ENCODE measurements around the gene TBC1D1. TPM values are rescaled to one million over a fixed set of nuclear protein-coding genes. Genes with fewer than 3 reads are reported as not detected.

Gene TBC1D1
- total and polyA plus RNA-seq, 10 donors, result 49.3 to 142 (median 95.5) TPM

- peaks cover 0 to 18% (median 10%) of the 10 kb centered on the region in 6 donors for H3K36me3 ChIP-seq
- no peaks in the 10 kb centered on the region for H3K9me3 ChIP-seq
- peaks cover 0 to 39% (median 6%) of the 10 kb centered on the region in 6 donors for H3K4me1 ChIP-seq
- intact Hi-C loops (cut with DNase I; ENCODE audit: low total_unique reads), result no loop called here
- no peaks in the 10 kb centered on the region for H3K27me3 ChIP-seq (replicated peaks in 1 of 7)
- 86 to 94% (median 90%) methylated on average over 3 of the region's 3 CpGs for WGBS, 5 donors
- H3K27ac ChIP-seq, result no peak overlapping the region
- DNase-seq, result no peak
- no peak overlapping the region for H3K4me3 ChIP-seq
- TF ChIP-seq POLR2A (IDR thresholded peaks at IDR 0.05) (no peak), CTCF (IDR thresholded peaks at IDR 0.05 in 8 of 11, conservative IDR thresholded peaks at IDR 0.05 in 3 of 11) (no peak), POLR2AphosphoS5 (IDR thresholded peaks at IDR 0.05) (no peak)
Observed at GRCh38 chr4:38009949-38010348, 119.1 kb downstream of the TBC1D1 start.

- H3K27ac ChIP-seq, result no peak overlapping the region
- TF ChIP-seq CTCF (IDR thresholded peaks at IDR 0.05 in 8 of 11, conservative IDR thresholded peaks at IDR 0.05 in 3 of 11) (no peak), POLR2A (IDR thresholded peaks at IDR 0.05) (no peak), POLR2AphosphoS5 (IDR thresholded peaks at IDR 0.05) (no peak)
Observed at GRCh38 chr4:38011511-38012162, 120.8 kb downstream of the TBC1D1 start.

GRCh38 chr4:38013461-38014366 is 122.8 kb downstream of the TBC1D1 start:
- no peaks in the 10 kb centered on the region for H3K27me3 ChIP-seq (replicated peaks in 1 of 7)
- 83 to 90% (median 84%) methylated on average over 9 of the region's 9 CpGs for WGBS, 5 donors
- no peak for DNase-seq
- H3K4me1 ChIP-seq, result peaks cover 0 to 12% (median 0%) of the 10 kb centered on the region in 6 donors
- no peak overlapping the region for H3K27ac ChIP-seq
- H3K4me3 ChIP-seq, result no peak overlapping the region
- TF ChIP-seq CTCF (IDR thresholded peaks at IDR 0.05 in 8 of 11, conservative IDR thresholded peaks at IDR 0.05 in 3 of 11) (no peak), POLR2A (IDR thresholded peaks at IDR 0.05) (no peak), POLR2AphosphoS5 (IDR thresholded peaks at IDR 0.05) (no peak)
- intact Hi-C loops (cut with DNase I; ENCODE audit: low total_unique reads), result no loop called here
- H3K36me3 ChIP-seq, result peaks cover 0 to 48% (median 19%) of the 10 kb centered on the region in 6 donors
- no peaks in the 10 kb centered on the region for H3K9me3 ChIP-seq

More at GRCh38 chr4:38011511-38012162, 120.8 kb downstream of the TBC1D1 start:
- no peaks in the 10 kb centered on the region for H3K27me3 ChIP-seq (replicated peaks in 1 of 7)
- H3K9me3 ChIP-seq, result no peaks in the 10 kb centered on the region
- DNase-seq, result no peak
- peaks cover 0 to 27% (median 2%) of the 10 kb centered on the region in 6 donors for H3K4me1 ChIP-seq
- H3K4me3 ChIP-seq, result no peak overlapping the region
- H3K36me3 ChIP-seq, result peaks cover 0 to 33% (median 19%) of the 10 kb centered on the region in 6 donors
- 85 to 91% (median 87%) methylated on average over 3 of the region's 3 CpGs for WGBS, 5 donors
- intact Hi-C loops (cut with DNase I; ENCODE audit: low total_unique reads), result no loop called here

- Histone ChIP-seq H3K9me3 (no peaks in the 10 kb centered on the region), H3K4me1 (peaks cover 0 to 5% (median 0%) of the 10 kb centered on the region in 6 donors), H3K4me3 (no peak overlapping the region), H3K36me3 (peaks cover 0 to 50% (median 19%) of the 10 kb centered on the region in 6 donors), H3K27me3 (replicated peaks in 1 of 7) (no peaks in the 10 kb centered on the region), H3K27ac (no peak overlapping the region)
- TF ChIP-seq CTCF (IDR thresholded peaks at IDR 0.05 in 8 of 11, conservative IDR thresholded peaks at IDR 0.05 in 3 of 11) (no peak), POLR2A (IDR thresholded peaks at IDR 0.05) (no peak), POLR2AphosphoS5 (IDR thresholded peaks at IDR 0.05) (peak in 1 of 3 donors; percentile 9)
- intact Hi-C loops (cut with DNase I; ENCODE audit: low total_unique reads), result no loop called here
- WGBS, 5 donors, result 93 to 99% (median 96%) methylated on average over 27 to 37 of the region's 37 CpGs
- no peak for DNase-seq
Observed at GRCh38 chr4:38014421-38014852, 123.6 kb downstream of the TBC1D1 start.

All from spleen (tissue), 11 donors.